HG02678 (cell line): ENCODE data around the gene LNX1.
A peak's percentile ranks its signal among the peaks of the same experiment; 100 is the strongest.

Experiments used
- ATAC-seq: cut with Tn5 transposase; IDR thresholded peaks from one replicate; pipeline ENCODE4 v1.9.1; 2021; ENCODE audit warnings: mild to moderate bottlenecking, moderate library complexity; ENCODE audit not compliant: unreplicated experiment

LNX1 gene

GRCh38 chr4:53591372-53591892 lies at the start of gene LNX1:
LNX1 (minus strand) TSS chr4:53591486; CDS start chr4:53574002, 17,484 bp downstream.
- ATAC-seq: no peak

DNA sequence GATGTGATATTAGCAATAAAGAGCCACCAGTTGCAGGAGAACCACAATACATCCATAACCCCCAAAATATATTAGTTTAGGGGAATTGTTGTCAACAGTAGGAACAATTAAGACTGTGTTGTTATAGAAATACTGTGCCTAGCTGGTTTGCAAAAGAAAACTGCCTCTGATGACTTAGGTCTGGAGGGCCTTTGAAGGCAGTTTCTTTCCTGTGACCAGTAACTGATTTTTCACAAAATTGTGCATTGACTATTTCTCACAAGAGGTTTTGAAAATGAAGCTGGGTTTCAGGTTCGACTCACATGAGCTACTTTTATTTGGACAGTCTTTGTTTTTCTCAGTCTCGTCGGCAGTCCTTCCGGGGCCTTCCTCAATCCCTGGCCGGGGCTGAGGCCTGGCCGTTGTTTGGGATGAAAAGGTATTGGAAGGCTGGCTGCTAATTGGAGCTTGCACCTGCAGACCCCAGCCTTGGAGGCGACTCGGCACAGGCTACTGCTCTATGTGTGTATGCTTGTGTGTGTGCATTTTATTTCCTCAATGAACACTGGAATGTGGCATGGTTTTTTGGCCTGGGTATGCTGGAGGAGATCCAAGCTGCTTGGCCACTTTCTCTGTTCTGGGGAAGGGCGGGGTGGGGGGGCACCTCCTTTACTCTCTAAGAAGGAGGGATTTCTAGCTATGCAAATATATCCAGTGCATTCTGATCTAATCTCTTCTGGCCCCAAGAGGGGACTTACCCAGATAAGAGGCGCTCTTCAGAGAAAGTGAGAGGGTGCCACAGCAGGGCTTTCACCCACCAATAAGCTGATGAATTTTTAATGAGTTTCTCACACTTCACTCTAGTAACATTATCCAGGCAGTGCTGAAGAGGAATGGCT lies 49.5 kb upstream of the LNX1 start:
- ATAC-seq: peak; percentile 77

GRCh38 chr4:53638919-53639318 lies 47.6 kb upstream of the LNX1 start:
- no peak for ATAC-seq

GRCh38 chr4:53637348-53637747 lies 46.1 kb upstream of the LNX1 start:
- ATAC-seq: no peak

DNA sequence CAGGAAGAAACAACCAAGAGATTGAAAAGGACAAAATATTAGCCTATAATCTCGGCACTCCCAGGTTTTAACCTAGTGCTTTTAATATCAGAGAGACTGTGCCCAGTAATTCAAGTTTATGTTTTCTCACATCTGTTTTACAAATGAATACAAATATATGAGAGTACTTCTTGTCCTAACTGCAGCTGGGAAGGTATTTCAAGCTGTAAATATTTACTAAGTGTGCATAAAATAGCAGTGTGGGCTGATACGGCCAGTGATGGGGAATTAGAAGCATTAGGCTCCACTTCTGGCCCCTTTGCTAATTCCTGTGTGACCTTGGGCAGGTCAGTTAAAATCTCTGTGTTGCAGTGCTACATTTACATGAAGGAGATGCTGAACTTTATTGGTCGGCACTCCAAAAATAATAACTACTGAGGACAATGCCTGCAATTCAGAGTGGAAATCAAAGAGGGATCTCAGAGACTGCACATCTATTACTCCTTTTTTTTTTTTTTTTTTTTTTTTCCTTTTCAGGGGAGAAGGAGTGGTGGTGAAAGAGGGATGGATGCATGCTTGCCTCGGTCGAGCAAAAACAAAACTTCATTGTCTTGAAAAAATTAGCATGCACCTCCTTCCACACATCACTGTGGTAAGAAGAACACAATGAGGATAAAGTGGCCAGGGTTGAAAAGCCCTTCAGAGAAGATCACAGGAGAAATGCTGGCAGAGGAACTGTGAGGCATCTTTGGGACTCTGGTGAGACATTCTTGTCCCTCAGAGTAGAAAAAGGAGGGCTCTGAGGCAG lies 44.6 kb upstream of the LNX1 start:
- ATAC-seq: no peak

GRCh38 chr4:53633608-53634007 lies 42.3 kb upstream of the LNX1 start:
- no peak for ATAC-seq

DNA sequence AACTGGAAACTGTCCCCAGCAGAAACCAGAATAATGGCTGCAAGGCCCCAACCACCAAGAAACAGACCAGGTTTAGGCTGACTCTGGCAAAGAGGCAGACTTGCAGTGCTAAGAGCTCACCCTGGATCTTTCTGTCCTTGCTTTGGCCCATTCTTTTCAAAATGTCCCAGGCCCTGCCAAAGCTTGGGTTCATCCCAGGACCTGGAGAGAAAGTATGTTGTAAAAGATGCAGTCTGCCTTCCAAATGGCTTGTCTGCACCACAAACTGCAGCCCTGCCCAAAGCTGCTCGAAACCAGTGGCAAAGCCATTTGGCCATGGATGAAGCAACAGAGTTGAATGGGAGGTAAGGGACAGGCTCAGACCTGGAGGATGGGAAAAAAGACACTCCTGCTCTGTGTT lies 38.0 kb upstream of the LNX1 start:
- ATAC-seq: no peak

DNA sequence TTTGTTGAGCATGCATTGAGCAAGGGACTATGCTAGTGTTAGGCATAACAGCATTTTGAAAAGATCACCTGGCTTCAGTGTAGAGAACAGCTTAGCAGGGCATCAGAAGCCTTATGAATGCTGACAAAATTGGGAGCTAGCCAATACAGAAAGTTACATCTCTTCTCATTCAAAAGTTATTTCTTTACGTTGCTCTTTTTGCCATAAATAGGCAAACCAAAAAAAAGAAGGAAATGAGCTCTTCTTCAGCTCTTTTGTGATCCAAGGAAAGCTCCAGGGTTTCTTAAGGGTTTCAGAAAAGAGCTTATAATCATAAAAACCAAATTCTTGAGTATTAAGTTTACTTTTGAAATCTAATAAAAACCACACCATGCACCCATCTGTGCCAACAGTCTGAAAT lies 35.2 kb upstream of the LNX1 start:
- ATAC-seq: no peak

GRCh38 chr4:53625888-53626287 lies 34.6 kb upstream of the LNX1 start:
- ATAC-seq: no peak

DNA sequence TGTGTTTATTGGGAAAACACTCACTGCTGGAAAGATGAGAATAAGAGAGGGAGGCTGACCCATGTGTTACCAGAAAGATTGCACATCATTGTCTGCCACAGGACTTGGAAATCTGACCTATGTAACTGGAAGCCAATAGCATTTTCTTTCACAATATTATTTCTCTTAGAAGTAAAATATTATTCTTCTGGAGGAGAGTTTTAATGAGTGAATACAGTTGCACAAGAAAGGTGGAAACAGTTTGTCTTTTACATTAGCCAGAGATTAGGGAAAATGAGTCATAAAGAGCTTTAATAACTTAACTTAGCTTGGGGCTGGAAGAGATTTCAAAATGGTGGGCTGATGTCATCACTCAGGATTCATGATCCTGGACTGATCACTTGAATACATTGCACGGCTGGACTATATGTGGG lies 31.5 kb upstream of the LNX1 start:
- no peak for ATAC-seq

- ATAC-seq: no peak
Measured at GRCh38 chr4:53620956-53621355, 29.7 kb upstream of the LNX1 start.

GRCh38 chr4:53619431-53619830 lies 28.1 kb upstream of the LNX1 start:
- ATAC-seq: no peak

DNA sequence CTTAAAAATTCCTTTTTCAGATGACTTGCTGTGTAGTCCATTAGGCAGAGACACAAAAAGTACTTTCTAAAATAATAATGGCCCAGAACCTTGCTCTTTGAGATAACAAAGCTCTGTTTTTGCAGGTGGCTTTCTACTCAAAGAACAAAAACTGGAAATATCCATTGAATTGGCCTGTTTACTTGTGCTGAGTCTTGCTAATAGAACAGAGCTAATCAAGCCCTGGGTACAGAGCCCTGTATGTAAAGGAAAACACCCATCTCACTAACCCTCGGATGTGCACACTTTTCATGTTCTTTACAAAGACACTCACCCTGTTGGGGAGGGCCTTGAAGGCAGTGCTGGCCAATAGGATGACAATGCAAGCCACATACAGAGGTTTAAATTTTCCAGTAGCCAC lies 27.0 kb upstream of the LNX1 start:
- no peak for ATAC-seq

- ATAC-seq: no peak
Measured at GRCh38 chr4:53617101-53617680, 25.9 kb upstream of the LNX1 start.

GRCh38 chr4:53616219-53616618 lies 24.9 kb upstream of the LNX1 start:
- ATAC-seq: no peak

DNA sequence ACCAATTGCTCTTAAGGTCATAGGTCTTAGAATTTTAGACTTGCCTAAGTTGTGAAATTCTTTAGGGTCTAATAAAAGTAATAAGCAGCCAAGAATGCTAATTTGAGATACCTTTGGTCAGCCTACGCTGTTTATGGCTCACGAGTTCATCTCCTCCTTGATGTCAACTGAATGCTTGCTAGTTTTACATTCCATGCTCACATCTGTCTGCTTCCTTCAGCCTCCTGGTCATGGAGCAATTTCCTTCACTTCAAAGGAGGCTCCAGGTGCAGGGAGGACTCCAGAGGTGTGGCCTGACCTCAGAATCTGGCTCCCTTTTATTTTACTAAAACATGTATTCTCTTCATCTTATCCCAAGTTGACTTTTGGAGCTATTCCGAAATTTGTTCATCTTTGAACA lies 23.3 kb upstream of the LNX1 start:
- ATAC-seq: no peak

GRCh38 chr4:53613428-53613827 lies 22.1 kb upstream of the LNX1 start:
- no peak for ATAC-seq

DNA sequence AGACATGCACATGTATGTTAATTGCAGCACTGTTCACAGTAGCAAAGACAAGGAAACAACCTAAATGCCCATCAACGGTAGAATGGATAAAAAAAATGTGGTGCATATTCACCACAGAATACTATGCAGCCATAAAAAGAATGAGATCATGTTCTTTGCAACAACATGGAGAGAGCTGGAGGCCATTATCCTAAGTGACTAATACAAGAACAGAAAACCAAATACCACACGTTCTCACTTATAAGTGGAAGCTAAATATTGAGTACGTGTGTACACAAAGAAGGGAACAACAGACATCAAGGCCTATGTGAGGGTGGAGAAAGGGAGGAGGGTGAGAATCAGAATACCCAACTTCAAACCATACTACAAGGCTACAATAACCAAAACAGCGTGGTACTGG lies 17.4 kb upstream of the LNX1 start:
- ATAC-seq: peak; percentile 29

DNA sequence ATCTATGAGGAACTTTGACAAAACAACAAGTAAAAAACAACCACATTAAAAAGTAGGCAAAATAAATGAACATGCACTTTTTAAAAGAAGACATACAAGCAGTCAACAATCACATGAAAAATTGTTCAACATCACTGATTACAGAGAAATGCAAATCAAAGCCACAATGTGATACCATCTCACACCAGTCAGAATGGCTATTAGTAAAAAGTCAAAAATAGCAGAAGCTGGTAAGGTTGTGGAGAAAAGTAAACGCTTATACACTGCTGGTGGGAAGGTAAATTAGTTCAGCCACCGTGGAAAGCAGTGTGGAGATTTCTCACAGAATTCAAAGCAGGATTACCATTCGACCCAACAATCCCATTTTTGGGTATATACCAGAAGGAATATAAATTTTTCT lies 17.0 kb upstream of the LNX1 start:
- ATAC-seq: peak; percentile 72

DNA sequence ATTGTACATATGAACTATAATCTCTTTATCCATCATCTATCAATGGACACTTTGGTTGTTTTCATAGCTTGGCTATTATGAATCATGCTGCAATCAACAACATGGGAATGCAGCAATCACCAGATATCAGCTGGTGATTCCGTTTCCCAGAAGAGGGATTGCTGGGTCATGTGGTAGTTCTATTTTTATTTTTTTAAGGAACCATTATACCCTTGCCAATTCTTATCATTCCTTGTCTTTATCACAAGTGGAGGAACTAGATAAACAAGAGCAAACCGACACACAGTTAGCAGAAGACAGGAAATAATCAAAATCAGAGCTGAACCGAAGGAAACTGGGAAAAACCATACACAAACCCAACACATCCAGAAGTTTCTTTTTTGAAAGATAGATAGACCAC lies 14.5 kb upstream of the LNX1 start:
- no peak for ATAC-seq

DNA sequence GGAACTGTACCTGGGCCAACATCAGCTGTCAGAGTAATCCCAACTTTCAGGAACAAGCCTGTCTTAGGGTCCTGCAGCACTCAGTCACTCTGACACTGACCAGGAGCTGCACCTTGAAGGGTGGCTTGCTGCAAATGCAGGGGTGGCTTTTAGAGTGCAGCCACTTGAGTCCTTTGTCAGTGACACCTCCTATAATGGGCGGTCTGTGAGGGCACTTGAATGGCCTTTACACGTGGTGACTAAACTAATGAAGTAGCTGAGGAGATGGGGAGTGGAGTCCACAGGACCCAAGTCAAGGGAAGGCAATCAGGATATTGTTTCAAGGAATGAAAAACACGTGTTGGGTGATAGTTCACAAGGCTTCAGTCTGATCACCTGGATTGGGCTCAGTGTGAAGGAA lies 11.1 kb upstream of the LNX1 start:
- no peak for ATAC-seq
